ENCODE measurements around the gene KCNK4. TPM values are rescaled to one million over a fixed set of nuclear protein-coding genes. Genes with fewer than 3 reads are reported as not detected.
"Not testable (repeated sequence)": the region's sequence is repeated elsewhere in the genome, so short reads cannot be mapped to it uniquely, and the experiment has no call there.

Gene KCNK4
- total RNA-seq, 1 donor from 2014 or later: not detected

- H3K27ac Mint-ChIP-seq: peak overlapping the region; percentile 94
- peaks cover 5% of the 10 kb centered on the region for H3K27me3 Mint-ChIP-seq (ENCODE audit: insufficient read depth, low read depth)
- peaks cover 26% of the 10 kb centered on the region for H3K79me2 ChIP-seq (ENCODE audit: low read depth)
- no peaks in the 10 kb centered on the region for H3K27me3 ChIP-seq
- peak overlapping the region; percentile 55 for H3K4me3 Mint-ChIP-seq
- H3K27ac ChIP-seq: no peak overlapping the region
- peaks cover 29% of the 10 kb centered on the region for H3F3A ChIP-seq (ENCODE audit: low read depth)
- no peak overlapping the region for H3K4me3 ChIP-seq
- H2AFZ ChIP-seq (replicated peaks): no peak overlapping the region
- H3K9me3 Mint-ChIP-seq: no peaks in the 10 kb centered on the region
- DNase-seq (ENCODE audit: low spot score): no peak
- H3K36me3 ChIP-seq: no peaks in the 10 kb centered on the region
- peaks cover 2% of the 10 kb centered on the region for H3K36me3 Mint-ChIP-seq
- H3K4me2 ChIP-seq: no peak overlapping the region
- peaks cover 12% of the 10 kb centered on the region for H4K20me1 ChIP-seq (ENCODE audit: low read depth)
- H3K4me1 ChIP-seq: peaks cover 12% of the 10 kb centered on the region
- no peak overlapping the region for H3K9ac ChIP-seq
- no peaks in the 10 kb centered on the region for H3K9me3 ChIP-seq (ENCODE audit: low read depth)
- TF ChIP-seq EZH2phosphoT487 (IDR thresholded peaks at IDR 0.05) (no peak), CTCF (IDR thresholded peaks at IDR 0.05) (no peak), EZH2 (IDR thresholded peaks at IDR 0.05) (no peak)
- peaks cover 15% of the 10 kb centered on the region for H3K4me1 Mint-ChIP-seq
These were observed 23.2 kb downstream of the KCNK4 start for GRCh38 chr11:64314146-64314804.

GRCh38 chr11:64314805-64315561 is 23.9 kb downstream of the KCNK4 start:
- Histone ChIP-seq H3K9me3 (ENCODE audit: low read depth) (no peaks in the 10 kb centered on the region), H3K9ac (no peak overlapping the region), H3K4me3 (no peak overlapping the region), H3K79me2 (ENCODE audit: low read depth) (peaks cover 26% of the 10 kb centered on the region), H3F3A (ENCODE audit: low read depth) (peaks cover 29% of the 10 kb centered on the region), H4K20me1 (ENCODE audit: low read depth) (peaks cover 12% of the 10 kb centered on the region), H2AFZ (replicated peaks) (no peak overlapping the region), H3K36me3 (no peaks in the 10 kb centered on the region), H3K27ac (no peak overlapping the region), H3K4me2 (no peak overlapping the region), H3K27me3 (no peaks in the 10 kb centered on the region), H3K4me1 (peaks cover 12% of the 10 kb centered on the region)
- H3K4me3 Mint-ChIP-seq: peak overlapping the region; percentile 43
- TF ChIP-seq CTCF (IDR thresholded peaks at IDR 0.05): no peak
- TF ChIP-seq EZH2 (IDR thresholded peaks at IDR 0.05): no peak
- no peak for TF ChIP-seq EZH2phosphoT487 (IDR thresholded peaks at IDR 0.05)
- peaks cover 16% of the 10 kb centered on the region for H3K4me1 Mint-ChIP-seq
- no peaks in the 10 kb centered on the region for H3K9me3 Mint-ChIP-seq
- peaks cover 6% of the 10 kb centered on the region for H3K27me3 Mint-ChIP-seq (ENCODE audit: insufficient read depth, low read depth)
- DNase-seq (ENCODE audit: low spot score): no peak
- no peak overlapping the region for H3K27ac Mint-ChIP-seq
- peaks cover 2% of the 10 kb centered on the region for H3K36me3 Mint-ChIP-seq

- H3K36me3 ChIP-seq; H3K27ac Mint-ChIP-seq; H3K27me3 Mint-ChIP-seq (ENCODE audit: insufficient read depth, low read depth): not testable (repeated sequence)
These were observed 24.8 kb downstream of the KCNK4 start for GRCh38 chr11:64315667-64316526.

More at GRCh38 chr11:64315667-64316526, 24.8 kb downstream of the KCNK4 start:
- Histone ChIP-seq H3K79me2 (ENCODE audit: low read depth) (peaks cover 26% of the 10 kb centered on the region), H3K4me3 (peak overlapping the region; percentile 82), H4K20me1 (ENCODE audit: low read depth) (peaks cover 12% of the 10 kb centered on the region), H3F3A (ENCODE audit: low read depth) (peaks cover 29% of the 10 kb centered on the region), H3K4me2 (peak overlapping the region; percentile 72), H3K4me1 (peaks cover 12% of the 10 kb centered on the region)
- H3K27ac ChIP-seq; H3K9me3 Mint-ChIP-seq; H2AFZ ChIP-seq (replicated peaks); H3K27me3 ChIP-seq; H3K9ac ChIP-seq; DNase-seq (ENCODE audit: low spot score); H3K9me3 ChIP-seq (ENCODE audit: low read depth); H3K36me3 Mint-ChIP-seq: not testable (repeated sequence)
- Mint-ChIP-seq H3K4me3 (peak overlapping the region; percentile 95), H3K4me1 (peaks cover 15% of the 10 kb centered on the region)

Data from neural progenitor cell (in vitro differentiated cells).